HuH-7 (cell line): ENCODE measurements around the gene TBC1D2B.
"Not testable (repeated sequence)": the region's sequence is repeated elsewhere in the genome, so short reads cannot be mapped to it uniquely, and the experiment has no call there.

Experiments
- DNase-seq: peaks from one replicate; pipeline ENCODE4 v3.0.0; 2011; ENCODE audit warnings: low spot score

Gene TBC1D2B

GRCh38 chr15:77986891-77987764, 90.4 kb downstream of the TBC1D2B start:
- no peak for DNase-seq

GRCh38 chr15:77985931-77986480, 91.5 kb downstream of the TBC1D2B start:
- no peak for DNase-seq

GRCh38 chr15:77985031-77985930, 92.2 kb downstream of the TBC1D2B start:
- no peak for DNase-seq

GRCh38 chr15:77984446-77984861, 93.1 kb downstream of the TBC1D2B start:
- DNase-seq = no peak

DNA sequence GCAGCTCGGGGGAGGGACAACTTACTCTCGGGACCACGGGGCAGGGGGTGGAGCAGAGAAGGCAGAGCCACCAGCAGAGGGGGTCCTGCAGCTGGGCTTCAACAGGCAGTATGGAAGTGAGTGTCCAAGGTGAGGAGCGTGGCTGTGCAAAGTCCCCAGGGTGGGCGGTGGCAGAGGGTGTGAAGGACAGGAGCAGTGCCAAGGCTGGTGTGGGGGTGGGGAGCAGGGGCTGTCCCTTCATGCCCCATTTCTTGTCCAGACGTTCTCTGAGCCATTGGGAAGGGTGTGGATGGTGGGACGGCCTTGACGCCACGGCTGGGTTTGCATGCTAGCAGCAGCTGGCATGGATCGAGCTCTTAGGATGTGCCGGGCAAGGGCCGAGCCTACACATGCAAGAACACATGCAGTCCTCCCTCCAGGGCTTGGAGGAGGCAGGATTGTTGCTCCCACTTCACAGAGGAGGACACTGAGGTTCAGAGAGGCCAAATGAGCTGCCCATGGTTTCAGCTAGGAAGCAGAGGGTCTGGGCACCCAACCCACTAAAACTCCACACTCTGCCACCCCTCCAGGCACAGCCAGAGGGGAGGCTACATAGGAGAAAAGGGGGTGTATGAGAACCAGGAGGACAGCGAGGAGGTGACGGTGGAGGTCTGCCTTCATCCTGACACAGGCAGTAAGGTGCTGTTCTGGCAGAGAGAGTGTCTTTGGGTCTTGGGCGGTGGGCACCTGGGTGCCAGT, 93.6 kb downstream of the TBC1D2B start:
- no peak for DNase-seq

DNA sequence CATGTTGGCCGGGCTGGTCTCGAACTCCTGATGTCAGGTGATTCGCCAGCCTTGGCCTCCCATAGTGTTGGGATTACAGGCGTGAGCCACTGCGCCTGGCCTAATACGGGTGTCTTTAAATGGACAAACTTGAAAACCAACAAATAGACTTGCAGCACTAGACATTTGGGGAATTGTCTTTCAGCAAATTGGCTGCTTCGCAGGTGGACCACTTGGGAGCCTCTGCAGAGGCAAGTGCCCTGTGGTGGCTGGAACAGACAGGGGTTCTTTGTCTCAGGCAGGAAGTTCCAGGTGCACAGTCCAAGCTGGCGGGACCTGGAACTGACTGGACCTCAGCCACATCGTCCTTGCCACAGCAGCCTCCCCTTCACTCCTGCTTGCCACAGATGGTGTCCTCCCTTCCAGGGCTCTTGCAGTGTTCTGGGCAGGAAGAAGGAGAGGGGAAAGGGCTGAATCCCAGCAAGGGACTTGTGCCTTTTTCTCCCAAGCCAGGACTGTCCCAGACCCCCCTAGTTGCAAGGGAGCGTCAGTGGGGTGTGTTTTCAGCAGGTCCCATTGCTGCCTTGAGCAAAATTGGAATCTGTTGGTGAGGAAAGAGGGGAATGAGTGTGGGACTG, 94.3 kb downstream of the TBC1D2B start:
- no peak for DNase-seq

GRCh38 chr15:77982127-77982490, 95.4 kb downstream of the TBC1D2B start:
- no peak for DNase-seq

DNA sequence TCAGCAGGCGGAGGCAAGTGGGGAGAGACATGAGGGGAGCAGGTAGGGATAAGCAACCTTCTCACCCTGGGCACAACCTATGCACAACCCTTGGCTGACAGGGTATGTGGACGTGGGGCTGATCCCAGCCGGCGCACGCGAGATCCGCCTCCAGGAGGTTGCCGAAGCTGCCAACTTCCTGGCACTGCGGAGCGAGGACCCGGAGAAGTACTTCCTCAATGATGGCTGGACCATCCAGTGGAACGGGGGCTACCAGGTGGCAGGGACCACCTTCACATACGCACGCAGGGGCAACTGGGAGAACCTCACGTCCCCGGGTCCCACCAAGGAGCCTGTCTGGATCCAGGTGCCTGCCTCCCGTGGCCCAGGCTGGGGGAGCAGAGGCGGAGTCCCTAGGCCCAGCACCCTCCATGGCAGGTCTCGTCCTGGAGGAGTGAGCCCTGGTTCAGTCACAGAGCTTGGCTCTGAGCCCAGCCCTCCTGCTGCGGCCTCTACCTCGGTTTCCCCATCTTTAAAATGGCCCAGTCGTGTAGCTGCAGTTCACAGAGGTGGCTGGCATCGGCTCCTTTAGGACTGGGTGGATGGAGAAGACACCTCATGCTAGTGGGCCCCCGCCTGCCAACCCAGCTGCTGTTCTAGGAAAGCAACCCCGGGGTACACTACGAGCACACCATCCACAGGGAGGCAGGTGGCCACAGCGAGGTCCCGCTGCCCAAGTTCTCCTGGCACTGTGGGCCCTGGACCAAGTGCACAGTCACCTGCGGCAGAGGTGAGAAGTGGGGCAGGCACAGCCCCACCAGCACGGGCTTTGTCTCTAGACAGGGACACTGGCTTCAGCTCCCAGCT, 96.0 kb downstream of the TBC1D2B start:
- no peak for DNase-seq

- DNase-seq = not testable (repeated sequence)
Measured at GRCh38 chr15:77980674-77981073, 96.8 kb downstream of the TBC1D2B start.

GRCh38 chr15:77980098-77980497, 97.4 kb downstream of the TBC1D2B start:
- no peak for DNase-seq

DNA sequence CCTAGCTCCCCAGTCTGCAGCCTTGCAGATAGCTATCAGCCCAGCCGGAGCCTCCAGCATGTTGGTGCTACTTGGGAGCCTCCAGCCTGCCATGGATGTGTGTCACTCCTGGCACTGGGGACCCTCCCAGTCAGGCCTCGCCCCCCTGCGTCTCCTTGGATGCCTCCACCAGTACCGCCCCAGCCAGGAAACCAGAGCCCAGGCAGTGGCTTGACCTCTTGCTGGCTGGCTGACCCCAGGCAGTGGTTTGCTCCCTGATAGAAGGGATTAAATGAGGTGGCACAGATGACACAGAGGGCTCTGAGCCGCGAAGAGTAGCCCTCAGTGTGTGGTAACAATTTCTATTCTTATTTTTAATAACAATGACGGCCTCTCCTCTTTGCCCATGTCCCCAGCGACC, 98.4 kb downstream of the TBC1D2B start:
- not testable (repeated sequence) for DNase-seq

GRCh38 chr15:77978759-77979145, 98.8 kb downstream of the TBC1D2B start:
- DNase-seq = not testable (repeated sequence)

DNA sequence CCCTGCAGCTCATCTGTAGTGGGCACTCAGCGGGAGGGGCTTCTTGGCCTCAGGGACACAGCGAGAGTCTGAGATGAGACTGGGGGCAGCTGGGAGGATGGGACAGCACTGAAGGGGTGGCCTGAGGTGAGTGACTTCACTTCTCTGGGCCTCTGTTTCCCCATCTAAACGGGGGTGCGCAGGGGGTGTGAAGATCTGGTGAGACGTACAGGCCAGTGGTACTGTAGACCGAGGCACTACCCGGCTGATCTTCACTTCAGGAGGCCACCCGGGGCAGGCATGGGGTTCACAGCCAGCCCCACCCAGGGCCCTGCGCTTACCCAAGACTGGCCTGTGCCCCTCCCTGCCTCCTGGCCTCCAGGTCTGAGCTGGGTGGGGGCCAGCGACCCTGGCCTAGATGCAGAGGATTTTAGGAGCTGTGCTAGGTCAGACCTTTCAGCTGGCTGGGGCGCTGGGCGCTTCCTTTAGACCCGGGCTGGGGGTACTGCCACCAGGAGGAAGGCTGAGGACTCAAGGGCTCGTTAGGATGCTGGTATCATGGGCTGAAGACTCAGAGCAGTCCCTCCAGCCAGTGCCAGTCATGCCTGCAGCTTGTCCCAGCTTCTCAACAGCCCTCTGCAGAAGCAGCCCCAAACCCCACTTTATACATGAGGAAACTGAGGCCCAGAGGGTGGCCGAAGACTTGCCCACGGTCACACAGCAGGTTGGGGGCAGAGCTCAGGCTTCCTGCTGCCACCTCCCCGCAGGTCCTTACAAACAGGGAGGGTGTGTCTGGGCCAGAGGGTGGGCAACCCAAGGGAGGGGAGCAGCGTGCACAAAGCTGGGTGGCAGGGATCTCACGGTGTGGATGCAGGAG, 99.4 kb downstream of the TBC1D2B start:
- not testable (repeated sequence) for DNase-seq

DNA sequence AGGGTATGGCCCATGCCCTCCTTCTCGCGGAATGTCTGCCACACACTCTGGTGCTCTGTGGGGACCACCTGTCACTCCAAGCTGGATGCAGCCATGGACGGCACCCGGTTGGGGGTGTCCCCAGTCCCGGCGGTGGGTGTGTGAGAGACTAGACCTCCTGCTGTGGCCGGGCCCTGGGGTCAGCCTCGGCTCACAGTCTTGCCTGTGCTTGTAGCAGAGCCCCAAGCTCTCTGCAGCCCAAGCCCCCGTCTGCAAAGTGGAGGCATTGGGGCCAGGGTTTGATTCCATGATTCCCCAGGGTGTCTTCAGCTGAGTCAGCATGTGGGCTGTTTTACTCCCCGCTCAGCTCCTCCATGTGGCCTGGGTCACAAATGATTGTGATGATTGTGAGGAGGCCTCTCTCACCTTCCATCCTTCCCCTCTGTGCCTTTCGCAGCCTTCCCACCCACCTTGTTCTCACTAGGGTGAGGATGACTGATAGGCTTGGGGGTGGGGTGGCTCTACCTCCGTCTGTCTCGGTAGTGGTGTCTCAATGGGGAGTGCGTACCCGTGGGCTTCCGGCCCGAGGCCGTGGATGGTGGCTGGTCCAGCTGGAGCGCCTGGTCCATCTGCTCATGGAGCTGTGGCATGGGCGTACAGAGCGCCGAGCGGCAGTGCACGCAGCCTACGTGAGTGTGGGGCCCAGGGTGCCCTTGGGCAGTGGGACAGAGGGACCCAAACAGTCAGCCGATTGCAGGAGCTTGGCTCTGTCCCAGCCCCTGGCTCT, 100.6 kb downstream of the TBC1D2B start:
- DNase-seq = not testable (repeated sequence)

DNA sequence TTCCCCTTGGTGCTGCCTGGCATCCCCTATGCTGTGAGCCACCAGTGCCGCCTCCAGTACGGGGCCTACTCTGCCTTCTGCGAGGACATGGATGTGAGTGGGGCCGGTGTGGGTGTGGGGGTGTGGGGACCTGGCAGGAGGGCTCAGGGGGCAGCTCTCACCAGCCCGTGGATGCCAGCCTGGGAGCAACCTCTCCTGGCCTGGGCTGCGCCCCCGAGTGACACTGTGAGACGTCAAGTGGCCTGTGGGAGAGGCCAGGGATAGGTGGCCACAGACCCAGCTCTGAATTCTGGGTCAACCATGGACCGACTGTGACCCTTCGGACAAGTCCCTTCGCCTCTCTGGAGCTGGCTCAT, 101.4 kb downstream of the TBC1D2B start:
- DNase-seq = not testable (repeated sequence)

GRCh38 chr15:77975332-77976094, 102.0 kb downstream of the TBC1D2B start:
- DNase-seq = no peak

GRCh38 chr15:77974416-77975331, 102.8 kb downstream of the TBC1D2B start:
- no peak for DNase-seq
